ENCODE data around the gene PCBD1.

- no peak for TF ChIP-seq POLR2A (IDR thresholded peaks at IDR 0.05; ENCODE audit: low read depth, low read length)
- TF ChIP-seq POLR2AphosphoS5 (IDR thresholded peaks at IDR 0.05; ENCODE audit: low read depth, low read length) = no peak
- no peak for TF ChIP-seq TAF1 (IDR thresholded peaks at IDR 0.05; ENCODE audit: borderline replicate concordance, low read depth, low read length)
Observed at GRCh38 chr10:70898687-70899086, 10.3 kb upstream of the PCBD1 start.
